CD4-positive, alpha-beta T cell treated with Interleukin-15 for 1 hour (primary cell): ENCODE measurements around the gene LPAR1.
"Not testable (repeated sequence)": the region's sequence is repeated elsewhere in the genome, so short reads cannot be mapped to it uniquely, and the experiment has no call there.

Experiments
- DNase-seq: peaks from one replicate; pipeline ENCODE4 v3.0.0-alpha.2; 2020

The LPAR1 gene, protein sequence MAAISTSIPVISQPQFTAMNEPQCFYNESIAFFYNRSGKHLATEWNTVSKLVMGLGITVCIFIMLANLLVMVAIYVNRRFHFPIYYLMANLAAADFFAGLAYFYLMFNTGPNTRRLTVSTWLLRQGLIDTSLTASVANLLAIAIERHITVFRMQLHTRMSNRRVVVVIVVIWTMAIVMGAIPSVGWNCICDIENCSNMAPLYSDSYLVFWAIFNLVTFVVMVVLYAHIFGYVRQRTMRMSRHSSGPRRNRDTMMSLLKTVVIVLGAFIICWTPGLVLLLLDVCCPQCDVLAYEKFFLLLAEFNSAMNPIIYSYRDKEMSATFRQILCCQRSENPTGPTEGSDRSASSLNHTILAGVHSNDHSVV

DNA sequence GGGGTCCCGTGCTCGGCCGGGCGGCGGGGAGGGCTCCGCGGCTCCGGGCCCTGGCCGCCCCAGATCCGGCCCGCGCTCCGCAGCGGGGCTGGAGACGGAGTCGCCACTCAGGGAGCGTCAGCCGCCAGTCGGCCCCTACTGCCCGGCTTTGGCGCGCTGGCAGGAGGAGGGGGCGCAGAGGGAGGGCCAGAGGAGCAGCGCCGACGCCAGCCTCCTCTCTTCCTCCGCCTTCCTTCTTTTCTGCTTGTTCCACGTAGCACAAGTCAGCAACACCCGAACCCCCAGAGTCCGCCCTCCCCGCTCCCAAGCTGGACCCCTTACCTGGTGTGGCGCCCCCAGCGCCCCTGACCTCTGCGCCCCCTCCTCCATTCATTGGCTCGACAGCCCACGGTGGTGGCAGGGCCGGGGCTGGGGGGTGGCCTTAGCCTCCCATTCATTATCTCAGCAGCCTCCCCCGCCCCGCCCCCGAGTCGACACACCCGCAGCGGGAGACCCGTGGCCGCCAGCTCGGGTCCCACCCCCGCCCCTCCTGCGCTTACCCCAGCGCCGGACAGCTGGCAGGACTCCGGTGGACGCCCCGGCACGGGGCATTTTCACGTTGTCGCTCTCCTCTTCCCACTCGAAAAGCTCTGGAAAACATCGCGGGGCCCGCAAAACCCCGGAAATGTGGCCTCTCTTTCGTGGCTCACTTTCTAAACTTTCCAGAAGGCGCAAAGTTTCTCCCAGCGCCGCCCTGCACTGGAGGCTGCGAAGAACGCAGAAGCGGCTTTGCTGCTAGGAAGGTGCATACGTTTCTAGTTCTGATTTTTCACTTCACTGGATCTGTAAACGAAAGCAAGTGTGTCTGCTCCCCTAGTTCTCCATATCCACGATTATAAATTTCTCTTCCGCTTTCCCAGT, at the start of gene LPAR1:
TSS of gene LPAR1 (minus strand) at position 140 of the 900 bp plus-strand sequence. CDS start 66,353 bp downstream, outside the sequence.
- no peak for DNase-seq

DNA sequence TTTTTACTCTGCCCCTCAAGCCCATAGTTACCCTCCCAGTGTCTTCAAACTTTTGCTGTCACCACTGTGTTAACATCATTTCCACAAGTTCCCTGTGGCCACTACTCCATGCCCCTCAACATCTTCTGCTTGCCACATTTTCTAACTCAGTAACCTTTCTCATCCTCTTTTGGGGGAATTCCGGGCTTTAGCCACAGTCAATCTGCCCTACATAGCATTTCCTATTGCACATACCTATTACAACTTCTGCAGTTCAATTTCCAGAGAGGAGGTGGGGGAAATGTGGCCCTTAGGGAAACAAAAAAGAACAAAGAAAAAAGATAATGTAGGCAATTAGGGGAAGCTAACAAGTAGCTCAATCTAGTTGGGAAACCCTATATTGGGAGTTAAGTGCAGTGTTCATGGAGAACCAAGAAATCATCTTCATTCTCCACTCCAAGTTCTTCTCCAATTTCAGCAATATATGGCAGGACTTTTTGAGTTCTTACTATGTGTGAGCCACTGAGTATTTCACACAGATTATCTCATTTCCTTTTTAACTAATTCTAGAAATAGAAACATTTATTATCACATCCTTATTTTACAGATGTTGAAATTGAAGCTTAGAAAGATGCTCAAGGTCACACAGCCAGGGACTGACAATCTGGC, 40.2 kb upstream of the LPAR1 start:
- peak; percentile 50 for DNase-seq

DNA sequence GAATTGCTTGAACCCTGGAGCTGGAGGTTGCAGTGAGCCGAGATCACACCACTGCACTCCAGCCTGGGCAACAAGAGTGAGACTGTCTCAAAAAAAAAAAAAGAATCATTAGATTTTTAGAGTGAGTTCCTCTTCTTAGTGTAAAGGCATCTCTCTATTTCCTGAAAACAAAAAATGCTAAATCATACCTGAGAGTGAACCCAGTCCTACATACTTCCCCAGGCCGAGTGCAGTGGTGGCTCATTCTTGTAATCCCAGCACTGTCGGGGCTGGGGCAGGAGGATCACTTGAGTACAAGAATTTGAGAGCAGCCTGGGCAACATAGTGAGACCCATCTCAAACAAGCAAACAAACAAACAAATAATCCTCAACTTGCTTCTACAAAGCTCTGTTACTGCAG, 38.2 kb upstream of the LPAR1 start:
- peak; percentile 34 for DNase-seq

DNA sequence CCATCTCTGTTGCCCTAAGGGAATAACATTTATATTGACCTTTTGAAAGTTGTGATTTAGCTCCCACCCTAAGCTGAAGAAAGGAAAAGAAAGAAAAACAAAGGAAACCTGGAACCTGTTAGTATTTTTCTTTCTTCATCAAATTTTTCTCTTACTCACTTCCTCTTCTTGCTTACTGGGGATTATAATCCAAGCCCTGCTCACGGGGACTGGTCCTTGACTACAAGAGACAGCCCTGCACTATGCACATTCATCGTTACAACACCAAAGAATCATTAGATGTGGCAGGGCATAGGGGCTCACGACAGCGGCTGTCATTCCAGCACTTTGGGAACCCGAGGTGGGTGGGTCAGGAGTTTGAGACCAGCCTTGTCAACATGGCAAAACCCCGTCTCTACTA, 37.8 kb upstream of the LPAR1 start:
- DNase-seq: peak; percentile 23

DNA sequence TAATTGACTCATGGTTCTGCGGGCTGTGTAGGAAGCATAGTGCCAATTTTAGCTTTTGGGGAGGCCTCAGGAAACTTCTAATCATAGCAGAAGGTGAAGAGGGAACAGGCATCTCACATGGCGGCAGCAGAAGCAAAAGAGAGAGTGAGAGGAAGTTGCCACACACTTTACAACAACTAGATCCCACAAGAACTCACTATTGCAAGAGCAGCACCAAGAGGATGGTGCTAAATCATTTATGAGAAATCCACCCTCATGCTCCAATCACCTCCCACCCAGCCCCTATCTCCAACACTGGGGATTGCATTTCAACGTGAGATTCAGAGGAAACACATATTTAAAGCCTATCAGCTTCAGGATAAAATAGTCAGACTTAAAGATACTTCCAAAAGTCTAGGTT, 36.1 kb upstream of the LPAR1 start:
- peak; percentile 25 for DNase-seq

DNA sequence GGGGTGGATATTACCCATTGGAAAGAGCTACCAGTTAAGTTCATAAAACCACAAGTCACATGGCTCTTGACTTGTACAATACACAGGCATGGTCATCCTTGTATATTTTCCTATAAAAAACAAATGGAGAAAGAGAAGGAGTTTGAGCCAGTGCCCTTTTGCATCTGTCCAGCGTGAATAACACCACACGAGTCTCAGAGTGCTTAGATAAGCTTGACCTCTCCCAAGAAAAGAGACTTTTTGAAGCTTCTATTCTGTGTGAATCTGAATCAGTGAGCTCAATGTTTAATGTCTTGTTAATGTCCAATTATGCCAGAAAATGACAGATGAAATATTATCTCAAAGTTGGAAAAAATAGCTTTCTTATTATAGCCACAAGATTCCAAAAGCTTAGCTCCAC, 30.9 kb upstream of the LPAR1 start:
- no peak for DNase-seq

DNA sequence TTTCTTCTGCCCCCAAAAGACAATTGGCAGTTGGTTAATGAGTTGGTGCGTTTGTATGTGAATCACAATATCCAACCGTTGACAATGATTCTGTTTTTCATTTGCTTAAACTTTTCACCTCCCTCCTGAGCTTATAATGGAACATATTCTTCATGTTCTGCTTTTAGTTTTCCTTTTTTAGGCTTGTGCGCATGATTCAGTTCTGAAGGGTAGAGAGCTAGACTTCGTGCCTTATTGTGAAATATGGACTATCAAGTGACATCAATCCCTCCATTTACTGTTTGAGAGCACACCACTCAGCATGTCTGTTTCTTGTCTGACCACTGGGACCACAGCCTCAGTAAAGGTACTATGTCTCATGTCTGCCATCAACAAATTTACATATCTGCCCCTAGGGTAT, 30.5 kb upstream of the LPAR1 start:
- no peak for DNase-seq

DNA sequence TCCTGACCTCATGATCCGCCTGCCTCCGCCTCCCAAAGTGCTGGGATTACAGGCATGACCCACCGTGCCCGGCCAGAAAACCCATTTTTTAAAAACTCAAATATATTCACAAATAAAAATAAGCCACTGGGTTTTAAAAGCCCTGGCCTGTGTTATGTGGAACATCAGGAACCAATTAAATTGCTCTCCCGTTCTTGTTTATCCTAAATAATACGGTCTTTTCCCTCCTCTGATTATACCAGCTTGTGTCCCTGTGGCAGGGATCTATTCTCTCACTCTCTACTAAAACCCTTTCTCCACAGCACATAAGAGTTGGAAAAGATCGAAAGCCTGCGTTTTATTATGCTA, 30.1 kb upstream of the LPAR1 start:
- no peak for DNase-seq

DNA sequence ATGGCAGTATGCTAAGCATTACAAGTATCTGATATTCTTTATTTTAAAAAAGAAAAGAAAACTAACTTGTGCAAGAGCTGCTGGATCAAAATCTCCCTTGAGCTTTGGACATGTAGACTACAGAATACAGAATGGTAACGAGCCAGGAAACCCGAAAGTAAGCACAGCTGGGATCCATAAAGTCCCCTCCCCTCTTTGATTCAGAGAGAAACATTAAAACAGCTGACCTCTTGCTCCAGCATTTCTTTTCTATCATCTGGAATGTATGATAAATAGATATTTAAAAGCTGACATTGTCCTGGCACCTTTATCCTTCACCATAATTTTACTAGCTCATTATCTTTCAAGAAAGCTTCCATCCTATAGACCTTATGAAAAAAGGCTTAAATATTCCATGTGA, 28.2 kb upstream of the LPAR1 start:
- DNase-seq: no peak

DNA sequence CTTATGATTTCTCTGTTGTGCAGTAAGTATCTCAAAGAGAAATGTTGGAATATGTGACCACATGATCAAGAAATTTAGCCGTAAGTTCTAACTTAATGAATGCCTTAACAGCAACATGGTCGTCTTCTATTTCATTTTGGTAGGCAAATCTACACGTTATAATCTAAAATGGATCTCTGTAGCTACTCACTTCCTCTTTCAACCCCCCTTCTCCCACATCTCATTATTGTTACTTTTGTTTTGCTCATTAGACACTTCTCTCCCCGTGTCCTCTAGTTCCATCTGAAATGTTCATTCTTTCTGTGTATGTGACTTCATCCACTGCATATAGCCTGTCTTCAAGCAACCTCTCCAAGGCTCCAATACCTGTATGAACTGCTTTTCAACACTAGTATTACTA, 27.1 kb upstream of the LPAR1 start:
- no peak for DNase-seq

DNA sequence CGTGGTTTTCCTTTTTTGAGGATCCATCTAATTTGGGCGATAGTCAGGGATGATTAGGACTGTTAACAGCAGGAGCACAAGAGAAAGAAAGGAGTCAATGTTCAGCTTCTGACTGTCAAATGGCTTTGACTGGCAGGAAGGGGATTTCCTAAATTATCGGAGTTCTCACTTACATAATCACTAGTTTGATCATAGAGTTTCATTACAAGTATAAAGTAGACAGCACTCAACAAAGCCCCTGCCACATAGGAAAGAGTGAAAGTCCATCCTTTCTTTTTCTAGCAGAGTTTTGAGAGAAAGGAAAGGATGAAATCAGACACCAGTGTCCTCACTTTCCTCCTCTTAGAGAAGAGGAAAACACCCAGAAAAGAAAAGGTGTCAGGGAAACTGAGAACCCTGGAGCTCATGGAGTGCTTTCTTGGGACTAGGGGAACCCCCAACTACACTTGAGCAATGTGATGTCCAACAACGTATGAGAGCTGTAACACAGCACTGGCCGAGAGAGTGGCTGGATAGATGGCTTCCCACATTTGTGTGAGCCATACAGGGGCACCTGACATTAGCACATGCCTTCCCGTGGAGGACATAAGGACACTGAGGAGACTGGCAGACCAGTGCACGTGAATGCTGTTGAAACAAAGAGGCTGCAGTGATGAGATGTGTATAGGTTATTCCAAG, 26.0 kb upstream of the LPAR1 start:
- DNase-seq: no peak

DNA sequence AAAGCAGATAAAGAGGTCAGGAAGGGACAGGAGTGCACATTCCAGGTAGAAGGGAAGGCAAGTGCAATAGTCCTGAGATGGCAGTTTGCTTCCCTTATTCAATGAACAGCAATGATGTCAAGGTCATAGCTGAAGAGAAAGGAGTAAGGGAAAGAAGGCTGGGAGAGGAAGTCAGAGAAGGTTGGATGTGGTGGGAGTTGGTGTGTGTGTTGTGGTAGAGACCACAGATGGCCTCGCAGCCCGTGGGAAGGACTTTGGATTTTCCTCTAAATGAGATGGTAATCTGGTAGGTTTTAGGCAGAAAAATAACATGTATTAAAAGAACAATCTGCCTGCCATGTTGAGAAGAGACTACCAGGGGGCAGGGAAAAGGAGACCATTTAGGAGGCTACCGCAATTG, 25.1 kb upstream of the LPAR1 start:
- DNase-seq: no peak

DNA sequence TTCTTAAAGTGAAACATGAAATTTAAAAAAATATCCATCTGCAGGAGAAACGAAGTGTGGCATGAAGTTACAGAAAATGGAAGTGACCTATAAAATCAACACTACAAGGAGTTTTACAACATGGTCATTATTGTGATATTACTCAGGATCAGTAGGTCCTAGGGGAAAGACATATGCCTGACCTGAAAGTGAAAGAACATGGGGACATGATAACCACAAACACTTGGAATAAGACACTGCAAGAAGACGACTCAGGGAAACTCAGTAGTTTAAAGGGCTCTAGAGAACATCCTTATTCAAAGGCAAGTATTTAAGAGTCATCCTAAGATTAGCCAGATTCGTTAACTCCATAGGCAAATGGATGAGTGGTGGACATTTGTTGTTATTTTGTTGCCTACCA, 19.9 kb upstream of the LPAR1 start:
- no peak for DNase-seq

DNA sequence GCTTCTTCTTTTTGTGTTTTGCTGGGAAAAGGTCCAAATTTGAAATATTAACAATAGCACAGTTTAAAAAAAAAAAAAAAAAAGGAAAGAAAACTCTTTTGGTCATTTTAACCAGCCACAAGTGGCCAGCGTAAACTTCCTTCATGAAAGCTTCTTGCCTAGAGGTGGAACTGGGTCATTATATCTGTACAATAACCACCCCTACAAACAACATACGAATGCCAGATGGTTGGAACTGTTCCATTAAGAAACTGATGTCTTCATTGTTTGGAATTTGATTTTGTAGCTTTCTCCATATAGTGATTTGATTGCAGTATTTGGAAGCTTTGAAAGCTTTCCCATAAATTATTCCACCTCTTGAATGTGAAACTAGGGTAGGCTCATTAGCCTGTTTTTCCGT, 18.3 kb upstream of the LPAR1 start:
- no peak for DNase-seq

DNA sequence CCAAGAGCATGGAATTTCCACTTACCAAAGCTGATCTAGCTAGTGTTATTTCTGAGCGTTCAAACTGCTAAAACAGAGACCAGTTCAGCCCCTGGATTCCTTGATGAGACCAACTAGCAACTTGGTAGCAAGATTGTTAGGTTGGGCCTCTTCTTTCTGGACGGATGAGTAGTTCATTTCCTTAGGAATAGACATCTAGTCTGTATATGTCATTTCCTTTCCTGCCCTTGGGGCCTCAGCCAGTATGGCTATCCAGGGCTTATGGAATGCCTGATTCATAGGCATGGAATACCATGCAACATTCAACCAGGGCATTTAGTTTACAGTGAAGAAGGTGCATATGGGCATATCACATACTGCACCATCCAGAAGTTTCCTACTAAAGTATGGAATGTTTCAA, 14.5 kb upstream of the LPAR1 start:
- no peak for DNase-seq

DNA sequence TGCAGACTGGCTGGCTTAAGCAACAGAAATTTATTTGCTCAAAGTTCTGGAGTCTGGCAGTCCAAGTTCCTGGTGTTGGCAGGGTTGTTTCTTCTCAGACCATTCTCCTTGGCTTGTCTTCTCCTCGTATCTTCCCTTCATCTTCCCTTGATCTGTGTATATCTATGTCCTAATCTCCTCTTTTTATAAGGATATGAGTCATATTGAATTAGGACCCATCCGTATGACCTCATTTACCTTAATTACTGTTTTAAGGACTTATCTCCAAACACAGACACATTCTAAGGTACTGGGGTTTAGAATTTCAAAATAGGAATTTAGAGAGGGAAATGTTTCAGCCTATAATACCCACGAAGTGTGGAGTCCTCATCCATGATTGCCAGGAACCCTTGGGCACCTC, 13.1 kb upstream of the LPAR1 start:
- no peak for DNase-seq

DNA sequence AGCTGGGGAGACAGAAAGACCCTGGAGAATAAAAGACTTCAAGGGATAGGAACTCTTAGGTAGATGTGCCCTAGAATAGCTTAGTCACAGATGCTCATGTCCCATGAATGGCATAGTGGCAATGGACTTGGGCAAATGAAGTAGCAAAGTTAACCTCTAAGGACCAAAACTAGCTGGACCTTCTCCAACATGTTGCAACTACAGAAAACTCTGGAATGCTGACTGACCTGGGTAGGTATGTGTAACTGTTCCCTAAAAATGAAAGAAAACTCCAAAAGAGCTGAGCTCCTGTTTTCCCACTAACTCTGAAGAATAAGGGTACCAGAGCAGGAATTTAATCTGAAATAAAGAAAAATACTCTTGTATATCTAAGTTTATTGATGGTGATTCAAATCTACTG, 12.5 kb upstream of the LPAR1 start:
- DNase-seq: no peak

DNA sequence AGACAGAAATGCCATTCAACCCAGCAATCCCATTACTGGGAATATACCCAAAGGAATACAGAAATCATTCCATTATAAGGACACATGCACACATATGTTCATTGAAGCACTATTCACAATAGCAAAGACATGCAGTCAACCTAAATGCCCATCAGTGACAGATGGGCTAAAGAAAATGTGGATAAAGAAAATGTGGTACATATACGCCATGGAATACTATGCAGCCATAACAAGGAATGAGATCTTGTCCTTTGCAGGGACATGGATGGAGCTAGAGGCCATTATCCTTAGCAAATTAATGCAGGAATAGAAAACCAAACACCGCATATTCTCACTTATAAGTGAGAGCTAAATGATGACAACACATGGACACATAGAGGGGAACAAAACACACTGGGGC, 9.0 kb upstream of the LPAR1 start:
- DNase-seq: not testable (repeated sequence)

DNA sequence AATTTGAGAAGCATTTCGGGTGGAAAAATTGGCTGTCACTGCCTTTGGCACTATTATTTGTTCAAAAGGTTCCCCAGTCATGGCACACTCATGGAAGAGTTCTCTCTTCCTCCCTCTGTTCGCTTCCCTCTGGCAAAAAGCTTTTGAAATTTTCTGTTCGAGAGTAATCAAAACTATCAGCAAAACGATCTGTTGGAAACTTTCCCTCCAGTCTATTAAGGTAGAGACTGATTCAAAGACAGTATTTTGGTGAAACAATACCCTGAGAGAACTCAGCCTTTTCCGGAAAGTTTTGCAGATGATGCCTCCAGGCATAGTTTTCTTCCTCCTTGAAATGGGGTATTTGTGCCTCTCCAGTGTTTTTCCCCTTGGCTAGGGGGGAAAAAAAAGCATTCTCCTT, 3.6 kb upstream of the LPAR1 start:
- no peak for DNase-seq

DNA sequence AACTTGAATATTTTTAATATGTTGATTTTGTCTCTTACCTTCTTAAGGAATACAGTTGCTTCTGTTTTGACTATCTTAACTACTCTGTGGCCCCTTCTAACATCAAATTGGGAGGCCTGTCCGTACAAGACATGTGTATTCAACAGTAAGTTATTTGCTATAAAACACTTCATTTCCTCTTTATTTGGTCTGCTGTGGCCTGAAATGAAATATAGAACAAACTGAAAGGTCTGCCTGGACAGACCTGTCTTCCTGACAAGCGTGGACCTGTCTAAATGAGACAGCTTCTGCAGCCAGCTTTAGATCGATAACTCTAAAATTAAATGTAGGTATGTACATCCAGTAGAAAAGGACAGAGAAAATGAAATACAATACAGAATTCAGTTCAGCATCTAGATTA, 2.2 kb upstream of the LPAR1 start:
- no peak for DNase-seq

DNA sequence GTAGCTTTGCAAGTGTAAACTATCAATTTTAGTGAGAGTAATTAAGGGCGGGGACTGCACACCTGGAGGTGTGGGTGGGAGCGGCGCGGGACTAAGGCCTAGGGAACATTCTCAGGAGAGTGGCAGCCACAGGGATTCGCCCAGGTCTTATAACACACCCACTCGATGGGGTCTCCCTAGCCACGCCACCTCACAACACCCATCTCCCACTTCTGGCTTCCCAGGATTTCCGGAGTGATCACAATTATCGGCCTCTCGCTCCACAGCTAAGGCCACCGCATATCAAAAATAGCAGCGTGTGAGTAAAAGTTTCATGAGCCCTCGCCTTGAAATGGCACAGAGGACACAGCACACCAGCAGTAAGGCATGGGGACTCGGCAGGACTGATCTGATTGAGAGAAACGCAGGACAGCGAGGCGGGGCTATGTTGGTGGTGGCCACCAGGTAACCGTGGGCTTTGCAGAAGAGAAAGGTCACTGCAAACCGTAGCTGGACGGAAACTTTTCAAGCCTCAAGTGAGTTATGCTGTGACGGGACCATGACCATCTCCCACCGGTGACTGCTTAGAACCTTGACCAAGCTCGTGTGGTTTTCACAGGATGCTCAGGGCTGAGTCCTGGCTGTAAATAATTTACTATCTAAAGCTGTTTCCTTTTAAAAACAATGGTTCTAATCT, 1.1 kb upstream of the LPAR1 start:
- DNase-seq: no peak

DNA sequence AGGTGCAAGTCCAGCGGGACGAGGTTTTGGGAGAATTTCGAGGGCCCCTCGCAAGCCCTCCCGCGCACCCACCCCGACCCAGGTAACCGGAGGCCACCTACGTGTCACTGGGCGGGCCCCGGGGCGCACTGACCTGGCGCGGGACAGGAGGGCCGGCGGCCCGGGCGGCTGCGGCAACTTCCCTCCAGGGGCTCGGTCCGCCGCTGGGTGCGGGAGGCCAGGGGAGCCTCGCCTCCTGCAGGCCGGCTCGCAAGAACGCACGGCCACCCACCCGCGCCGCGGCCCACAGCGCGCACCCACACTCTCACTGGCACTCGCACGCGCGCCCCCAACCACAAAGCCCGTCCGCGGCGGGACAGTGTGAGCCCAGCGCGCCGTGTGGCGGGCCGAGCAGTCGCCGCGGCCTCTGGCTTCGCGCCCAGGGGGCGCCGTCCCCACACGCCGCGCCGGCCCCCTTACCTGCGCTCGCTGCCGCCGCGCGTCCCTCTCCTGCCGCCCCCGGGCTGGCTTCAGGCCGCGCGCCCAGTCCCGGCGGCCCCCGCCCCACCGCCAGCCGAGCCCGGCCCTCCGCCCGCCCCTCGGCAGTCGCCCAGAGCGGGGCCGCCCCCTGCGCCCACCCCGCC, 451 bp downstream of the LPAR1 start:
- DNase-seq: no peak
